Islet precursor cell (in vitro differentiated cells): ENCODE measurements around the gene ANKRD62.
"Not testable (repeated sequence)": the region's sequence is repeated elsewhere in the genome, so short reads cannot be mapped to it uniquely, and the experiment has no call there.

Source experiments
- DNase-seq: peaks from one replicate; pipeline ENCODE4 v3.0.0-alpha.2; 2018

The ANKRD62 gene

GRCh38 chr18:12101266-12101665 lies 7.6 kb downstream of the ANKRD62 start:
- no peak for DNase-seq

GRCh38 chr18:12102136-12102842 lies 8.6 kb downstream of the ANKRD62 start:
- DNase-seq = no peak

DNA sequence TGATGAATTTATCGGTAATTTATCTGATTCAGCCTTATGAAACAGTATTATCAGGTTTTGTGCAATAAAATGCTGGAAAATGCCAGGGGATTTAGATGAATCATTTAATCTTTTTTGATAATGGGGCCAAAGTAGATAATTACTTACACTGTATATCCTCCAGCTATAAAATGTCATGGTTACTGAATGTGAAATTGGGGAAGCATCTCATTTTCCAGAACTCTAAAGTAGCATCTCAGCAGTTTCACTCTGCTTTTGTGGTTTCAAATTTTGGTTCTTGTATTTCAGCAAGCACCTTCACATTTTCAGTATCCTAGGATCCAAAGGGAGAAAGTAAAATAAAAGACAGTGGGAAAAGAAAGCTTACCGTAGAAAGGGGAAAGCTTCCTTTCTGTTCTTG lies 12.8 kb downstream of the ANKRD62 start:
- no peak for DNase-seq

GRCh38 chr18:12109836-12110235 lies 16.2 kb downstream of the ANKRD62 start:
- DNase-seq = no peak

DNA sequence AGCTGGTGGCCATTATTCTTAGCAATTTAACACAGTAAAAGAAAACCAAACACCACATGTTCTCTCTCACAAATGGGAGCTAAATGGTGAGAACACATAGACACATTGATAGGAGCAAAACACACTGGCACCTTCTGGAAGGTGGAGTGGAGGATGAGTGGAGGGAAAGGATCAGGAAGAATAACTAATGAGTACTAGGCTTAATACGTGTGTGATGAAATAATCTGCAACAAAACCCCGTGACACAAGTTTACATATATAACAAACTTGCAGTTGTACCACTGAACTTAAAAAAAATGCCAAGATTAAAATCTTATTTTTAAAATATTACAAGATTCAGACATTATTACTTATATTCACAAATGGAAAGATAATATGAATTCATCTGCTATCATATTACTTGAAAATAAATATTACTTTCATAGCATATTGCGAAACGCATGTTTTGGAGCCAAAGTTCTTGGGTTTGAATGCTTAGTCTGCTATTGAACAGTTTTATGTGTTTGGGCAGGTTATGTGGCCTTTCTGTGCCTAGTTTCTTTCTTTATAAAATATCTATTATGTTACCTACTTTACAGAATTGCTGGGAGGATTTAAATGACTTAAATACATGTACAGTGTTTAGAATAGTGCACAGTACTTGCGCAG lies 20.5 kb downstream of the ANKRD62 start:
- DNase-seq = no peak

DNA sequence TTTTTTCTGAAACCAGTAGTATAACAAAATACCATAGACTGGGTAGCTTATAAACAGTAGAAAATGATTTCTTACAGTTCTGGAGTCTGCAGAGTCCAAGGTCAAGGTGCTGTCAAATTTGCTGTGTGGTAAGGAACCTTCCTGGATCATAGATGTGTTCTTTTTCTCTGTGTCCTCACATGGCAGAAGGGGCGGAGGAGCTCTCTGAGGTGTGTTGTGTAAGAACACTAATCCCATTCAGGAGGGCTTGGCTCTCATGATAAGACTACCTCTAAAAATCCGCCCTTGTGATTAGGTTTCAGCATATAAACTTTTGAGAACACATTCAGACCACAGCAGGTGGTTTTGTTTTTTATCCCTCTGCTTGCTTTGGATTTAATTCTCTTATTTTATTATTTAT lies 25.7 kb downstream of the ANKRD62 start:
- DNase-seq = no peak

- peak; percentile 74 for DNase-seq
Observed at GRCh38 chr18:12121175-12122042, 27.8 kb downstream of the ANKRD62 start.

DNA sequence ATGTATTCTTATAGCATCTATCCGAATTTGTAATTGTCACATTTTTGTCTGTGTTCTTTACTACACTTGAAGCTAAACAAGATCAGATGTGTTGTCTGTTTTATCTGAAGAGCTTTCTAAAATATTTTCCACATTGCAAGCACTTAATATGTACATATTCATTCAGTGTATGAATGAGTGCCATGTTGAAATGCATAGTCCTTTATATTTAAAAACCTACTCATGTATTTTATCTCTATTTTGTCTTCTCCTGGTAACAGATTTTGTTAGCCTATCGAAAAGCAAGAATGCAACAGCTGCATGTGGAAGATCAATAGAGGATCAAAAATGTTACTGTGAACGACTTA lies 28.4 kb downstream of the ANKRD62 start:
- DNase-seq = not testable (repeated sequence)

- DNase-seq = not testable (repeated sequence)
Observed at GRCh38 chr18:12127647-12128046, 34.0 kb downstream of the ANKRD62 start.

- DNase-seq = not testable (repeated sequence)
Observed at GRCh38 chr18:12138831-12139230, 45.2 kb downstream of the ANKRD62 start.

- DNase-seq = not testable (repeated sequence)
Observed at GRCh38 chr18:12140866-12141265, 47.2 kb downstream of the ANKRD62 start.

DNA sequence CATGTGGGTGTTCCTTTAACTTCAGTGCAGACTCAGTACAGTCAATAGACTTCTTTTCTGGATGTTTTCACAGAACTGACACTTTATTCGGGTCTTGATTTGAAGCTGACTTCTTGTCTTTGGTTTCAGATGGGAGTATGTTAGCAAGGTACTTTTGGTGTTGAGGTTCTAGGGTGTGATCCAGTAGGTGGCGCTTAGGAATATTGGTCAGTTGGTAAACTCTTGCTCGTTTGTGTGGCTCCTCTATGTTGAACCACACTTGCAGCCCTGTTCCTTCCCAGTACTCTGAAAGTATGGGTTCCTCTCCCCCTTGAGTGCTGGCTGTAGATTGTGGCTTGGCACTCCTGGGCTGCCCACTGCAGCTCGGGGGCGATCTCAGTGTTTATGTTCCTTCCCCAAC lies 48.1 kb downstream of the ANKRD62 start:
- not testable (repeated sequence) for DNase-seq

GRCh38 chr18:12149431-12149830 lies 55.8 kb downstream of the ANKRD62 start:
- not testable (repeated sequence) for DNase-seq

- DNase-seq = no peak
Observed at GRCh38 chr18:12154361-12154760, 60.7 kb downstream of the ANKRD62 start.

- no peak for DNase-seq
Observed at GRCh38 chr18:12155996-12156395, 62.4 kb downstream of the ANKRD62 start.

GRCh38 chr18:12159446-12159845 lies 65.8 kb downstream of the ANKRD62 start:
- DNase-seq = no peak

DNA sequence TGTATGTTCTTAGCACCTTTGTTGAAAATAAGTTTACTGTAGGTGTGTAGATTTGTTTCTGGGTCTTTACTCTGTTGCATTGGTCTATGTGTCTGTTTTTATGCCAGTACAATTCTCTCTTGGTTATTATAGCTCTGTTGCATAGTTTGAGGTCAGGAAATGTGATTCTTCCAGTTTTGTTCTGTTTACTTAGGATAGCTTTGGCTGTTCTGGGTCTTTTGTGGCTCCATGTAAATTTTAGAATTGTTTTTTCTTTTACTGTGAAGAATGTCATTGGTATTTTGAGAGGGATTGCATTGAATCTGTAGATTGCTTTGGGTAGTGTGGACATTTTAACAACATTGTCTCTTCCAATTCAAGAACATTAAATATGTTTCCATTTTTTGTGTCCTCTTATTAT lies 69.1 kb downstream of the ANKRD62 start:
- no peak for DNase-seq

GRCh38 chr18:12165038-12165768 lies 71.6 kb downstream of the ANKRD62 start:
- DNase-seq = no peak
